Lung (tissue), 12 donors: ENCODE measurements around the gene TBC1D4. TPM values are rescaled to one million over a fixed set of nuclear protein-coding genes. Genes with fewer than 3 reads are reported as not detected.

Experiments
- ATAC-seq: fragments of 200-7000 bp; cut with Tn5 transposase; one replicate; pipeline ENCODE4 v1.9.1; 2020; ENCODE audit warnings: moderate number of reproducible peaks; ENCODE audit not compliant: insufficient read depth, low FRiP score
- DNase-seq, 3 donors: peaks; one replicate each; pipeline ENCODE4 v3.0.0-alpha.2; 2013 to 2017
- H3K27ac ChIP-seq, 2 donors: one replicate each; pipeline ENCODE4 v1.5.1; 2013; ENCODE audit warnings: mild to moderate bottlenecking in 2 of 2, moderate library complexity in 2 of 2, control low read depth in 1 of 2, inconsistent platforms in 1 of 2, low read depth in 1 of 2, low read length in 1 of 2
- H3K27me3 ChIP-seq, 3 donors: one replicate each; pipeline ENCODE4 v1.5.1; 2013; ENCODE audit warnings: low read length in 2 of 3; ENCODE audit not compliant: control insufficient read depth in 3 of 3, insufficient read depth in 3 of 3
- H3K36me3 ChIP-seq, 4 donors: one replicate each; pipeline ENCODE4 v1.5.1; 2013; ENCODE audit warnings: low read length in 4 of 4, mild to moderate bottlenecking in 1 of 4, moderate library complexity in 1 of 4; ENCODE audit not compliant: control insufficient read depth in 4 of 4, insufficient read depth in 4 of 4
- H3K4me1 ChIP-seq, 5 donors: one replicate each; pipeline ENCODE4 v1.5.1; 2013; ENCODE audit warnings: low read length in 5 of 5, mild to moderate bottlenecking in 2 of 5, moderate library complexity in 1 of 5; ENCODE audit not compliant: control insufficient read depth in 5 of 5, insufficient read depth in 5 of 5
- H3K4me3 ChIP-seq: one replicate; pipeline ENCODE4 v1.5.1; 2013; ENCODE audit warnings: mild to moderate bottlenecking, control low read depth, moderate library complexity
- H3K9ac ChIP-seq, 2 donors: one replicate each; pipeline ENCODE4 v1.5.1; 2013; ENCODE audit warnings: low read length in 2 of 2, control low read depth in 1 of 2; ENCODE audit not compliant: insufficient read depth in 1 of 2
- H3K9me3 ChIP-seq, 4 donors: one replicate each; pipeline ENCODE4 v1.5.1; 2013; ENCODE audit warnings: low read length in 3 of 4, mild to moderate bottlenecking in 1 of 4, moderate library complexity in 1 of 4; ENCODE audit not compliant: control insufficient read depth in 4 of 4, insufficient read depth in 3 of 4
- CTCF ChIP-seq: IDR thresholded peaks from 2 replicates; pipeline ENCODE4 v1.5.1; 2012; ENCODE audit warnings: mild to moderate bottlenecking; ENCODE audit errors: control extremely low read depth, extremely low read depth
- WGBS, 2 donors: extraction: QIAGEN DNeasy Blood & Tissue Kit; methylation state at CpG; one replicate each; pipeline ENCODE4 v1.1.7; 2013; 5-methylcytosine and 5-hydroxymethylcytosine counted together
- polyA plus RNA-seq, 2 donors: library from polyadenylated mRNA; stranded (reverse); fragments of 200-250 nt; gene quantifications; one replicate each; pipeline ENCODE4 v1.2.1, GENCODE V29; 2013
- total RNA-seq, 2 donors: library from RNA; depleted of rRNA in 1 of 2; stranded (reverse); fragments of >200 nt in 1 of 2; gene quantifications; one replicate each; pipeline ENCODE4 v1.2.1, GENCODE V29; 2014 to 2021
- donor health status: control.
- donor health status: control.
- donor health status: Bipolar disorder and iron deficiency.
- donor health status: healthy.
- donor health status: DM: yes; HTN: yes; CAD: no.

The TBC1D4 gene
- total and polyA plus RNA-seq, 4 donors: 4.3 to 26.4 (median 14.0) TPM

DNA sequence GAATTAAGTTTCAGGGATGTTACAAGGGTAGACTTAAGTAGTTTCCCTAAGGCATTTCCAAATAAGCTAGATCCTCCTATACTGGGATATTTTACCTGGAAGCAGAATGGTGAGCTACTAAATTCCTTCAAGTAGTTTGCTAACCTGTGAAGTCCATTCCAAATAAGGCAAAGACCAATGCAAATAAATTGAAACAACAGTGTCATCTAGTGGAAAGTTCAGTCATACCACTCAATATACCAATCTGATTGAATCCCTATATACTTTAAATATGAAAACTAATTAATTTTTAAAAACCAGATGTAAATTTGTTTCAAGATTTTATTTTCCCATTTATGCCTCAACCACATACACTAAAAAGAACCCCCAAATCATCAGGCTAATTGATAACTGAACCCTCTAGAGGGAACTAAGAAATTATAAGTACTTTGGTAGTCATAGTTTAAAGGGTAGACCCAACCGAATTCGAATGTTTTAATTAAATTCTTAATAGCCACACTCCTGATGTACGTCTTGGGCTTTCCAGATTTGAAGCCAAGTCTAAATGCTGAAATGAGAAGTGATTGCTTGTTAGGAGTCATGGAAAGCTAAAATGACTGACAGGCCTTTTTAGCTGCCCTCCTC is 223.7 kb downstream of the TBC1D4 start:
- ATAC-seq: peak; percentile 55
- Histone ChIP-seq H3K9me3 (no peaks in the 10 kb centered on the region), H3K27ac (no peak overlapping the region), H3K27me3 (no peaks in the 10 kb centered on the region), H3K4me1 (no peaks in the 10 kb centered on the region), H3K4me3 (no peak overlapping the region), H3K36me3 (no peaks in the 10 kb centered on the region), H3K9ac (no peak overlapping the region)
- peak in 2 of 3 donors; percentile 64 to 72 for DNase-seq
- 78 to 85% methylated on average over 3 of the region's 3 CpGs for WGBS, 2 donors
- TF ChIP-seq CTCF: peak; percentile 35

DNA sequence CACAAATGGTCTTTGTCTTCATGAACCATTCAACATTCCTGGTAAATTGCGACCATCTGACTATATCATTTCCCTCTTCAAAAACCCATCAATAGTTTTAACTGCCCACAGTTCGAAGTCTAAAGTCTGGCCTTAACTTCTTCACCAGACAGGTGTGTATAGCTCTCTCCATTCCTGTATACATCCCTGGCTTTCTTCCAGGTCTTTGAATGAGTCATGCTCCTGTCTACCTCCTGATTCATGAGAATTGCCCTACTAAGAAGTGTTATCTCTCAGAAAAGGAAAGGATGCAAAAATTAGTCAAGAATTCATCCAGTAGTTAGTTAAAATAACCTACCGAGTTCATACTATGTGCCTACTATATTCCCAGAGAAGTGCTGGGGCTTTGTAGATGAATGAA is 225.0 kb downstream of the TBC1D4 start:
- Histone ChIP-seq H3K27ac (no peak overlapping the region), H3K4me3 (no peak overlapping the region), H3K9ac (no peak overlapping the region), H3K4me1 (no peaks in the 10 kb centered on the region), H3K9me3 (no peaks in the 10 kb centered on the region), H3K27me3 (no peaks in the 10 kb centered on the region), H3K36me3 (no peaks in the 10 kb centered on the region)
- DNase-seq: no peak
- WGBS, 2 donors: 87 to 94% methylated on average over 3 of the region's 3 CpGs
- no peak for TF ChIP-seq CTCF
- no peak for ATAC-seq

- DNase-seq: no peak
- no peak for ATAC-seq
- Histone ChIP-seq H3K36me3 (no peaks in the 10 kb centered on the region), H3K4me1 (no peaks in the 10 kb centered on the region), H3K27me3 (no peaks in the 10 kb centered on the region), H3K9me3 (no peaks in the 10 kb centered on the region), H3K4me3 (no peak overlapping the region), H3K27ac (no peak overlapping the region), H3K9ac (no peak overlapping the region)
- TF ChIP-seq CTCF: no peak
- 53 to 63% methylated on average over 1 of the region's 1 CpG for WGBS, 2 donors
Measured at GRCh38 chr13:75255653-75256052, 226.3 kb downstream of the TBC1D4 start.

GRCh38 chr13:75255147-75255546 is 226.8 kb downstream of the TBC1D4 start:
- Histone ChIP-seq H3K4me3 (no peak overlapping the region), H3K9me3 (no peaks in the 10 kb centered on the region), H3K4me1 (no peaks in the 10 kb centered on the region), H3K9ac (no peak overlapping the region), H3K36me3 (no peaks in the 10 kb centered on the region), H3K27ac (no peak overlapping the region), H3K27me3 (no peaks in the 10 kb centered on the region)
- TF ChIP-seq CTCF: no peak
- ATAC-seq (no peak), DNase-seq (no peak)
- 91 to 93% methylated on average over 6 of the region's 6 CpGs for WGBS, 2 donors
